ENCODE measurements around the gene PTPN14.
A peak's percentile ranks its signal among the peaks of the same experiment; 100 is the strongest.

Gene PTPN14

DNA sequence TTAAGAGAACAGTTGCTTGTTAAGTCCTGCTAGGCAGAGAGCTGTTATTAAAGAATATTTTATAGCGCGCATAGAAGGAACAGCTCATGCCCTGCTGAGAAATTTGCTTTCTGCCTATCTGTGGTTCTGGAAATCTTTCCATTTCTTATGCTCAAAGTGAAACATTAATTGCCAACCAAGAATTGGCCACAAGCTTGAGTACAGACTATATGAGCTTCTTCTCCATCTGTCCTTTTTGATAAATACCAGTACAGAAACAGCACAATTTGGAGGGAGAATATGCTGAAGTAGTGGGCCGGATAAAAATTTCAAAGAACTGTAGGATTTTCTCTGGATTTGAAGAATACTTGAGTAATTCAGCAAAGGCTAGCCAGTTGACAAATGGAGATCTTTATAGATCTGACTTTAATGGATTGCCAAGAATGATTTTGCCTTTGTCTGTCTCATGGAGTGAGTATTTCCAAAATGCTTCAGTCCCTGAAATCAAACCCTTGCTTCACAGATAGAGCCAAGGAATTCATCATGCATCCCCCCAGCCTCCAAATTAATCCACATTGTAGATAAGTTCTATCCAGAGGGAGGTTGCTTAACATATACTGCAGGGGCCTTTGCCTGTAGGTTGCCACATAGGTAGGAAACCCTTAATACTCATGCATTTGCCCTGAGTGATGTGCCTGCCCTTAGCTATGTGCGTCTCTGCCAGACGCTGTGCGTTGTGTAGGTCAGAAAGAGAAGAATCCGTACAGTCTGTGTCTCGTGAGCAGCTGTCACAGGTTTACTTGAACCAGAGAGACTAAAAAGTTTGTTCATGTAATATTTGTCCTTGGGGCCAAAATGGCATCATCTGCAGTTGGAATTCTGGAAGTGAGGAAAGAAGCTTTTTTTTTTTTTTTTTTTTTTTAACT lies 226.3 kb downstream of the PTPN14 start:
- DNase-seq, result no peak

DNA sequence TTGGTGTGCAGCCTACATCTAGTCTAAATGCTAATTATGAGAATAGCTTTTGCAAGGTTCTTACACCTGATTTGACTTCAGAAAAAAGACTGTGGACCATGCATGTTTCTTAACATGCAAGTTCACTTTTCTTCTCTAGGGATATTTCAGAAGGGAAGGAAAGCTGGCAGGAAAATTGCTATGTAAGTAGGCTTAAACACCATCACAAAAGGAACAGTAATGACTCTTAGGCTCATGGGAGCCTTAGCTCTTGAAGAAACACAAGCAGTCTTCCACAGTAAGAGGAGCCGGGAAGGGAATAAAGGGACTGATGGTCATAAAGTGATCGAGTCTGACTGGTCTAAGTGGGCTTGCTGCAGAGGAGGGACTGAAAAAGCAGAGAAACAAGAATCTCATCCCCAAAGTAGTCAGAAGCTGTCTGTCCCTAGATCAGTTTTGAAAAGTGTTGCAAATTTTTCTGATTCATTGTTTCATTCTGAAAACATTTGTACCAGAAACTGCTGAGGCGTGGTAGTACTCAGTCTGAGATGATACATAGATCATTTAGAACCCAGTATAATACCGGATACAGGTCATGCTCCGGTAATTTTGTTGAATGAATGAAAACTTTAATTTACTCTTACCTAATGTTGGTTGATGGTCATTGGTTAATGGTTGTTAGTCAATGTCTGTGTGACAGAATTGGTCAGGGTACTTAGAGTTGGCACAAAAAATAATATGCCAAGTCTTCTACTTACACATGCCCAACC lies 229.5 kb downstream of the PTPN14 start:
- DNase-seq, result no peak

DNA sequence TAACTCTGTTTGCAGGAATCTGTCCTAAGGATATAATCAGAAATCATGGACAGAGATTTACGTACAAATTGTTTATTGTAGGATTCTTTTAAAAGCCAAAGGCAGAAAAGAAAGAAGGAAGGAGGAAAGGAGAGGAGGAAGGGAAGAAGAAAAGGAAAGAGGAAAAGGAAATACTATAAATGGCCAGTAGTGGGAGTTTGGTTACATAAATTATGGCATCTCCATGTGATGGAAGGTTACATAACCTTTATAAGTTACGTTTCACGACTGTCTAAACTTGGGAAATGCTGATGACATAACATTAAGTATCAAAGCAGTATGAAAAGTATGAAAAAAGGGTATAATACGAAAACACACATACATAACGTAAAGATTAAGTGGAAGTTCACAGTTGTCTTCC lies 231.5 kb downstream of the PTPN14 start:
- DNase-seq, result no peak

DNA sequence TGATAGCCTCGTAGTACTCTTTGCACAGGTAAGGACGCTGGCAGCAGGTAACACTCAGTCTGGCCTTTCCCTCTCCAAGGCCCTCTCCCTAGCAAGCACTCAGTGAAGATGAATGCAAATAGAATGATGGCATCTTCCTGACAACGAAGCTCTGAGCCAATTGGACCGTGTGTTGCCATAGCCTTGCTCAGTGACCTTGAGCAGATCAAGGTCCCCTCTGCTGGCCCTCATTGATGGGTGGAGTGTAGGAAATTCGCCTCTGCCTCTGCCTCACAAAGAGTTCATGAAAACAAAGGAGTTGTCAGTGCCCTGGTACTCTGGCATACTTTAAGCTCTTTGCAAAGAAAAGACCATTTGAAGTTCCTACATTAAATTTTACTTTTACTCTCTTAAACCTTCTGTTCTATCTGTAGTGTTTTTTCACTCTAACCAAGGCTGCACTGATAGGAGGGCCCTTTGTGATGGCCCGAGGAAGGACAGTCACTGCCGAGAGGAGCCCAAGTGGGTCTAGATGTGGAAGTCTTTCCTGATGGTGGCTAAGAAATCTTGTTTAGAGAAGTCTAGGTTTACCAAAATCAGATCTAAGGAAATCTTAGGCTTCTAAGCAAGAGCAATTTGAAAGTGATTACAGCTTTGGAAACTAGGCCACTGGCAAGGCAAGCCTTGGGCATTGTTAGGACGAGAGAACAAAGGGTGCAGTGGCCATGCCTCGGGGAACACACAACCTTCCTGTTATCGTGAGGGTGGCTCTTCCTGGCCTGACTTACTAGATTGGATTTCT lies 232.3 kb downstream of the PTPN14 start:
- no peak for DNase-seq

DNA sequence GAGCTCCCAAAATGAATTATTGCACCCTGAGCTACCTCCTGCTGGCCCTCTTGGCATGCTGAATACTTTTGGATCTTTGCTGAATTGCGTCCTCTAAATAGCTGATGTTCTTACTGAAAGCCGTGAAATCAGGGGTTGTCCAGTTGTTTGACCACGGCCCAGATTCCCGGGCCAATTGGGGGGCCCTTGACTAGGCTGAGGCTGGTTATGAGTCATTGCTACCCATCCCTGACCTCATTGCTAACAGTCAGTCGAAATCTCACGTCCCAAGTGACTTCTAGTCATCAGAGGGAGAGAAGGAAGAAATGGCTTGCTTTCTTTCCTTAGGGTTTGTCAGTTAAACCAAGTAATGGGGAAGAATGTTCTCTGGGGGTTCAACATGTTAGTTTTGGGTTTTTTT lies 233.0 kb downstream of the PTPN14 start:
- DNase-seq, result no peak

DNA sequence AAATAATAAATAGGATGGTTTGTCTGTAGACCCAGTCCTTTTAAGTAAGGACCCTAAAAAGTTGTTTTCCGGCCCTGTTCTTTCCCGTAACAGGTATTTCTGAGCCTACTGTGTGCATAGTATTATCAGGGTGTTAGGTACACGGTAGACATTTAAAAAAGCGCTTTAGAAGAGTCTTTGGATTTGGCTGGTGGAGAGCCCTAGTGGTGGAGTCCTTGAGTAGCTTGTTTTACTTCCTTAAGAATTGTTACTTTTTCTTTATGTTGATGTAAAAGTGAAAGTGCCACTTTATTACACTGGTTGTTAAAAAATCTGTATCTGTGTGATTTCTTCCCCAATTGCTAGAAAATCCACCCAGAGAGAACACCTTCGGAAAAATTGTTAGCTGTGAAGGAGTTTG lies 233.7 kb downstream of the PTPN14 start:
- no peak for DNase-seq

DNA sequence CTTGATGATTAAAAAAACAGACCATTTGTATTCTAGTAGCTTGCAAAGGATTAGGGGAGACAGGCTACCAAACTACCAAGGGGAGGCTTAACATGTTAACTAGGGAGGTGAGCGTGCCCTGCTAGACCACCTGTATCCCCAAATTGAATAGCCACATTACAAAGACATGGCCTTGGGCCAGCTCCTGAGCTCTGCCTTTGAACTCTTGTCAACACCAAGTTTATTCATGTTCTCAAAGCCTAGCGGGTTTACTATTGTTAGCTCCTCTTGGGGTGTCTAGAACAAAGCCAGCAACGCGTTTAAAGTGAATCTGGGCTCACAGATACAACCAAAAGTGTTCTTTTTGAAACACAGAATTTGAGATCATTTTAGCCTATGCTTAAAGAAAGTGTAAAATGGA lies 234.1 kb downstream of the PTPN14 start:
- DNase-seq, result no peak

DNA sequence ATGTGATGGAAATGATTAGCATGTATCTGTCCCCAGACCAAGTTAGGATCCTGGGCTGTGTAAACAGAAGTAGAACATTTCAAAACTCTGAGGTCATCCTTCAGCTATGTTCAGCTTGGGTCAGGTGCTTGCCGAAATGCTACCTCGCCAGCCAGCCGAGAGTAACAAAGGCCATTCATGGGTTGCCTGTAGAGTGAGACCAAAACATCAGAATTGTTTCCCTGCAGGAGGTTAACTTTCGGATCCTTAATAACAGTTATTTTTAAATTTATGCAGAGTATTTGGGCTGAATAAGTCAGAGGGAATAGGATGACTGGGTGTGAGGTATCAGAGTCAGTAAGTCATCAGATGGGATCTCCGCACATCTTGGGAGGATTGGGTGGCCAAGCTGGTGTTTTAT lies 234.8 kb downstream of the PTPN14 start:
- no peak for DNase-seq

DNA sequence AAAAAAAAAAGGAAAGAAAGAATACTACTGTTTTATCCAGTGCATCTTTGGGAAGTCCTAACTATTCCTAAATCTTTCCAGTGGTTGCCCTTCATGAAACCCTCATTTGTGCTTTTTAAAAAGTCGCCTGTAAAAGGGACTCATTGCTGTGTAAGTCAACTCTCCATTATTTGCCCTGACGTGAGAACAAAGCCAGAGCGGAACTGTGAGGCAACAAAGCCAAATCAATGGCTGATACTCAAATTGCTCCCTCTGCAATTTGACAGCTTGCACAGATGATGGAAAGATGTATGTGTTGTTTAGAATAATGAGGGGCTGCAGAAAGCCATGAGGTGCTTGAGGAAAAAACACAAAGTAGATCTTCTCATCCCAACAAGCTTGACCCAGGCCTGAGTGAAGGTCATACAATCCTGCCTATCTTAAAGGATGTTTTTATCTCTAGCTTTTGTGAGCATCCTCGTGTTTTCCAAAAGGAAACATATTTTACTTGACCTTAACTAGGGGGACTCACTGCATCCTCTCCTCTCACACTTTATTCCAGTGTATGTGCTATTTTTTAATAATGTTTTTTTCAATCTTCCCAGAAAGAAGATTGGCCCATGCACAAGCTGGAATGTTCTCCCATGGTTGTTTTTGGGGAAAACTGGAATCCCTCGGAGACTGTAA lies 237.1 kb downstream of the PTPN14 start:
- DNase-seq, result no peak

DNA sequence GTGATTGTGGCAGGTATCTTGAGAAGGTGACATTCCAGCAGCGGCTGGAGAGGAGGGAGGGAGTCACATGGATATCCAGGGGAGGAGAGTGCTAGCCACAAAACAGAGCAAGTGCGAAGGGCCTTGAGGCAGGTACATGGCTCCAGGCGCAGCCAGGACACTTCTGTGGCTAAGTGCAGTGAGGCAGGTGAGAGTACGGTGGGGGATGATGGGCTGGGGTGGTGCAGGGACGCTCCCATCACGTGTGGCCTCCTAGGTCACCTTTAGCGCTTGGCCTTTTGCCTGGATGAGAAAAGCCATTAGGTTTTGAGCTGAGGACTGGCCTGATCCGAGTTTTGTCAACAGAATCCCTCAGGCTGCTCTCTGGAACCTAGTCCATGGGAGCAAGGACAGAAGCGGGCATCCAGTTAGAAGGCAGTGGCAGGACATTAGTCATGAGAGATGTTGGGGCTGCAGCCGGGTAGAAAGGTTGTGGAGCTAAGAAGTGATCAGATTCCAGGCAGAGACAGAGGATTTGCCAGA lies 238.8 kb downstream of the PTPN14 start:
- no peak for DNase-seq

DNA sequence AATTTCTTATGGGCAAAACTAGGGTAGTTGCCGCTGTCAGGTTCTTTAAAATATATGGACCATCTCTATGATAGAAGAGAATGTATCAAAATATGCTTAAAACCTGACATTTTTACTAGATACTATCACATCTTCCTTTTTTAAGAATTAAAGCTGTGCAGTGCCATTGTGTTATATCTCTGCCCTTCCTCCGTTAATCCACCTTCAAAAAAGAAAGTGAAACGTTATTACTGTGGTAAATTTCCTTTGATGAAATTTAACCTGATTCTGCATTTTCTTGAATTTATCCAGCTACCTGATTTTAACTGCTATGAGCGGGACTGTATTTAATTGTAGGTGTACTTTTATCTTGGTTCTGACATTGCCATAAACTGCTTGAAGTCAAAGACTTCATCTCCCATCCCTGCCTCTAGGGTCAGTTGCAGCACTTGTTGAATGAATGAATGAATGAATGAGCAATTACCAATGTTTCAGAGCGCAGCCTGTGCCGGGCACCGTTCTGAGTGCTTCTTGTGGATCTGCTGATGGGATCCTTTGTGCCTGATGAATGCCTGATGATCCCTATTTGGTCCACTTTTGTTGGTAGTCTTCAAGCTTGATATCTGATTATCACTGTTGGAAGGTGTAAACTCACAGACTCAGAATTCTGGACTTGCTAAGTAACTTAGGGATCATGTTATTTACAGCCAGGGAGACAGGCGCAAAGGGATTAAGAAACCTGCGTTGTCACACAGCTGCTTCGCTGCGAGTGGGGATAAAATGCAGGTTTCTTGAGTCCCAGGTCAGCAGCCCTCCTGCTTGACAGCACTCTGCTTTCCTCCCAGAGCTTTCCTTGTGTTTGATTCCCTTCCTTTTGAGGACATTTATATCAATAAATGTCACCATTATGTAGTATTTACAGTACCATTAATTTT lies 240.4 kb downstream of the PTPN14 start:
- DNase-seq, result peak in 2 of 6 experiments; percentile 5 to 23

DNA sequence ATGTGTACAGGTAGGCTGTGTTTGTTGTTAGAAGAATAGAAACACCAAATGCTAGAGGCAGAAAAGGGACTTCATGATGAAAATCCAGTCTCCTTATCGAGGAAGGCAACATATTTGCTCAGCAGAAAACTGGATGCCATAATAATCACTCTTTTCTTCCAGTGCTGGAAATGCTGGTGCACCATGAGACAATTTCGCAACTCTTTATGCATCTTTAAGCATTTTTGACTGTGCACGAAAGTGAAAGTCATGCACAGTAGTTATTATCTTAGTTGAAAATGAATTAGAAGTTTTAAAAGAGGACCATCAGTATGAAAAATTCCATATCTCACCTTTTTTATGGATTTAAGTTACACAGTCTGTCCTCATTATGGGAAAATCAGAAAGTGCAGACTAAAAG lies 241.4 kb downstream of the PTPN14 start:
- DNase-seq, result no peak

DNA sequence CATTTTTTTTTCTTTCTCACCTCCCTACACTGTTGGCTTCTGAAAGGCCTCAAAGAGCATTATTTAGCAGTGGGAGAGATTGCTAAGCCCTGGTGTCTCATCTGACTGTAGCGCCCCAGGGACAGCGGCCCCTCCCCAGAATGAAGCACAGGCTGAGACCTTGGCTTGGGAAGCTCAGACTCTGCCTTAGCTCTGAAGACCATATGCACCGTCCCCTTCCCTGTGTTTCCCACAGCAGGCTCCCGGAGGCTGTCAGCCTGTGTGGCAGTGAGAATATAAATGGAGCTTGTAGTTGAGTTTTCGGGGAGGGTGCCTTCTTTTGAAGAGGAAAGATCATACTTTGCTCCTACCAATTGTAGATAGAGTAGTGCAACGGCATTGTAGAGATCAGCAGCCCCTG lies 245.1 kb downstream of the PTPN14 start:
- DNase-seq, result no peak

DNA sequence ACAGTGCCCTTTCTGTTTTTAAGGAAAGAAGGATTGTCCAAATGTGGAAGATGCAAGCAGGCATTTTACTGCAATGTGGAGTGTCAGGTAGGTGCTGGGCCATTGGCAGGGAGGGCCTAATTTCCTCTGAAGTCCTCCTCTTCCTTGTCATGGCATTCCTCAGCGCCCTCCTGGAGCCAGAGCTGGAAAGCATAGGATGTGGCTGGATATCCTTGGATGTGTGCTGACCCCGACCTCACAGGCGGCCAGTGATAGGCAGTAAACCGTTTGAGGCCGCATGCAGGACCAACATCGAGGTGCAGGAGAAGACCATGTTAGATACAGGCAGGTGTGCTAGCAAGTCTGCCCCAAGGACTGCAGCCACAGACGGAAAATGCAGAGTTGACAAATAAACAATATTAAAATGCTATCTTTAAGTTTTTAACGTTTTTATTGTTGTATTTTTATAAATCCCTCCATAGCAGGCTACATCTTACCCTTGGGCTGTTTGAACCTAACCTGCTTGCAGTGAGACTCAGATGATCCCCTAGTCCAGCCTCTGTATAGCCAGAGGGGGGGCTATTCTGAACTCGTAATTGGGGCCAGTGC lies 246.1 kb downstream of the PTPN14 start:
- DNase-seq, result no peak

DNA sequence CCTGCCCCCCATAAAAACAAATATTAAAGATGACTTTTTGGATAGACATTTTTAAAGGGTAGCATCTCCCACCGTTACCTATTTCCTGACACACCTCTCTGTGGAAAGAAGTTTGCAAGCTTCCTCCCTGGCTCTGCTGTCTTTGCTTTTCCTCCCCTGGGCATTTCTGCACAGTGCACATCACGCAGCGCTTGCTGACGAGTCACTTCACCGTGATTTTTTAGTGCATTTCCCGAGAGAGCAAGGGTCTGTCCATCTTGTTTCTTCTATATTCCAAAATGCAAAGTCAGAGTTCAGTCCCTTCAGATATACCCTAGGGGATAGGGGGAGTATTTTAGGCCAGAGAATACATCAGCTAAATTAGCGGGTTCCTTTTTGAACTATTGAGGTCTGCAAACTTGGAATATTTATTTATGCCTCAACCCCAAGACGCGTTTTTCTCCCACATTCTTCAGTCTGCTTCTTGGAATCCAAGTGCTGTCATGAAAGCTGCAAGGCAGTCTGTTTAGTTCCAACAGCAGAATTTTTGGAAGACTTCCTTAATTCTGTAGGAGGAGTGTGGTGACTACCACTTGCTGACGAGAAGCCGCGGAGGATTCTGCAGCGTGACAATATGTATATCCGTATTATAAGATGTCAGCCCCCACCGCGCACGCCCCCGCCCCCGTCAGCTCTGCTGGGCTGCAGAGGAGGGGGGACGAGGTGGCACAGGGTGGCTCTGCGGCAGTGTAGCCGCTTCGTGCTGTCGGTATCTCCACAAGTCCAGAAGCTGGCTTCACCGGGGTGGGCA lies 248.1 kb downstream of the PTPN14 start:
- DNase-seq, result no peak

DNA sequence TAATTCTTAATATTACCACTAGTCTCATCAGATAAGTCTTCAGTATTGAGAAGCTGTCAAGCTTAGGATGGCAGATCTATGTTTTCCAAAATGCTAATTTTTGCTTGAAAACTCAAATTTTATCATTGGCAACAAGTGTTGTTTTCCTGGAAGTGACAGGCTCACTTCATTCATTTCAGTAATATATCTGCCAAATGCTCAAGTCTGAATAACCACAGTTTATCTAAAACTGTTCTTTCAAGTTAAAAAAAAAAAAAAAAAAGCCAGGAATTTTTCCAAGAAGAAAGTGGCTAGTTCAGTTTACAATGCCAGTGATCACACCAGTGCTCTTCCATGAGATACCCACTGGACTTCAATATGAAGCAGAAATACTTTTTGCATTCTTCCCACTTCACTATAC lies 249.9 kb downstream of the PTPN14 start:
- DNase-seq, result no peak

DNA sequence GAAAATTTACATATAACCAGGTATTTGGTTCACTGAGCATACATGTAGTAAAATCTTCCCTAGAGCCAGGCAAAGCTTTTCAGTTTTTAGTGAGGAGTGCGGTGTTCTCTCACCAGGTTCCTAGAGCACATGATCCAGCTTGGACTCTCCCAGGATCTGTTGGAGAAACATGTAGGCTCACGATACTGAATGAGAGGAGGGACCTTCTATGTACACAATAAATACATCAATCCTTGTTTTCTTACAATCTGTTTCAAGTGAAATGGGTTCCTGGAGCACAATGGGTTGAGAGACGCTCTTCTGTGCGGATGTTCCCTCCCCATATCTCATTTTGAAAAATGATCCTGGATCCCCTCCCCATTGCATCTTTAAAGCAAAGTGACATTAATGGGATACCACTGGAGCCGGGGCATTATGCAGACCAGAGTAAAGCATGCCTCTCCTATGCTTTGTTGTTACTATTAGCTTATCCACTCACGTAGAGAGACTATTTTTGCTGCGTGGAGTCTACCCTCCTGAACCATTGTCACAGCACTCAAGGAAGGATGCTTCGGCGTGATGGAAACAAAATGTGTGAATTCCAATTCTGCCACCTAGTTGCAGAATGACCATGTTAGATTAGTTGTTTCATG lies 251.1 kb downstream of the PTPN14 start:
- no peak for DNase-seq
